Left renal cortex interstitium (tissue), 4 donors: ENCODE data around the gene DDX42. TPM values are rescaled to one million over a fixed set of nuclear protein-coding genes. Genes with fewer than 3 reads are reported as not detected.
"Not testable (repeated sequence)": the region's sequence is repeated elsewhere in the genome, so short reads cannot be mapped to it uniquely, and the experiment has no call there.

Experiments
- DNase-seq, 4 donors: peaks; one replicate each; pipeline ENCODE4 v3.0.0-alpha.2; 2013; ENCODE audit warnings: low read depth in 4 of 4, low spot score in 2 of 4, missing footprints in 1 of 4
- polyA plus RNA-seq, 4 donors: library from polyadenylated mRNA; unstranded; fragments of 120-200 nt; gene quantifications; one replicate each; pipeline ENCODE4 v1.2.1, GENCODE V29; 2013; ENCODE audit not compliant: insufficient read length in 4 of 4

The DDX42 gene
- polyA plus RNA-seq, 4 donors = 125 to 212 (median 183) TPM

GRCh38 chr17:63834431-63835166 is 60.6 kb downstream of the DDX42 start:
- no peak for DNase-seq

- no peak for DNase-seq
These were observed 61.3 kb downstream of the DDX42 start for GRCh38 chr17:63835167-63835720.

- no peak for DNase-seq
These were observed 62.8 kb downstream of the DDX42 start for GRCh38 chr17:63836811-63837210.

GRCh38 chr17:63837480-63837879 is 63.5 kb downstream of the DDX42 start:
- DNase-seq = no peak

- DNase-seq = no peak
These were observed 64.1 kb downstream of the DDX42 start for GRCh38 chr17:63837962-63838600.

- DNase-seq = peak in 1 of 4 donors; percentile 48
These were observed 64.7 kb downstream of the DDX42 start for GRCh38 chr17:63838631-63839171.

GRCh38 chr17:63840591-63841349 is 66.8 kb downstream of the DDX42 start:
- DNase-seq = no peak

GRCh38 chr17:63841350-63842172 is 67.6 kb downstream of the DDX42 start:
- no peak for DNase-seq

GRCh38 chr17:63842173-63842539 is 68.2 kb downstream of the DDX42 start:
- no peak for DNase-seq

- peak; percentile 94 to 98 (median 96) for DNase-seq
These were observed 68.8 kb downstream of the DDX42 start, which contains the start of gene SMARCD2 for GRCh38 chr17:63842540-63843386. SMARCD2 (minus strand) TSS chr17:63842685; CDS start chr17:63842674, 11 bp downstream.

GRCh38 chr17:63843387-63843888 is 69.5 kb downstream of the DDX42 start:
- DNase-seq = not testable (repeated sequence)

- DNase-seq = no peak
These were observed 70.1 kb downstream of the DDX42 start for GRCh38 chr17:63843910-63844677.

- DNase-seq = no peak
These were observed 71.5 kb downstream of the DDX42 start for GRCh38 chr17:63845509-63845908.

GRCh38 chr17:63847525-63848249 is 73.7 kb downstream of the DDX42 start:
- DNase-seq = no peak

GRCh38 chr17:63848834-63849689 is 75.1 kb downstream of the DDX42 start:
- DNase-seq = peak in 3 of 4 donors; percentile 77 to 82 (median 78)

- DNase-seq = no peak
These were observed 76.4 kb downstream of the DDX42 start for GRCh38 chr17:63850401-63850800.
